Left ventricle myocardium inferior (tissue), 1 donor: Measurements from ENCODE around the gene OXTR. TPM values are rescaled to one million over a fixed set of nuclear protein-coding genes. Genes with fewer than 3 reads are reported as not detected.

Experiments used
- DNase-seq: peaks from one replicate; pipeline ENCODE4 v3.0.0-alpha.2; 2020
- H3K27ac ChIP-seq: fragments of 200-600 bp; replicated peaks from 2 replicates; pipeline ENCODE4 v1.8.0; 2021
- H3K27me3 ChIP-seq: fragments of 200-600 bp; 2 replicates; pipeline ENCODE4 v1.8.0; 2021; ENCODE audit warnings: low read depth
- H3K36me3 ChIP-seq: fragments of 200-600 bp; 2 replicates; pipeline ENCODE4 v1.8.0; 2021
- H3K4me1 ChIP-seq: fragments of 200-600 bp; 2 replicates; pipeline ENCODE4 v1.8.0; 2021
- H3K4me3 ChIP-seq: fragments of 200-600 bp; 2 replicates; pipeline ENCODE4 v1.8.0; 2021; ENCODE audit warnings: mild to moderate bottlenecking, moderate library complexity
- H3K9me3 ChIP-seq: fragments of 200-600 bp; replicated peaks from 2 replicates; pipeline ENCODE4 v1.8.0; 2021
- intact Hi-C: fragments of 100-400 bp; cut with micrococcal nuclease; formaldehyde crosslinking; loops from one replicate; pipeline ENCODE4 v1.11.0; 2022
- total RNA-seq: library from RNA; stranded (reverse); fragmentation: NEBNext Ultra II Directional; extraction: Animal tissue kit (Norgen Biotek cat#: 25700); gene quantifications from one replicate; pipeline ENCODE4 v1.2.1, GENCODE V29; 2021
- TF ChIP-seq, protein P1 (sequence below): fragments of 200-600 bp; IDR thresholded peaks from 2 replicates; pipeline ENCODE4 v1.8.0; 2021; ENCODE audit warnings: antibody characterized with exemption, mild to moderate bottlenecking, borderline replicate concordance
- donor health status: DM: no; HTN: yes; CAD: no; lungs with severe emphysema.

Gene OXTR
- total RNA-seq, 1 donor from 2014 or later, result 0.14 TPM

DNA sequence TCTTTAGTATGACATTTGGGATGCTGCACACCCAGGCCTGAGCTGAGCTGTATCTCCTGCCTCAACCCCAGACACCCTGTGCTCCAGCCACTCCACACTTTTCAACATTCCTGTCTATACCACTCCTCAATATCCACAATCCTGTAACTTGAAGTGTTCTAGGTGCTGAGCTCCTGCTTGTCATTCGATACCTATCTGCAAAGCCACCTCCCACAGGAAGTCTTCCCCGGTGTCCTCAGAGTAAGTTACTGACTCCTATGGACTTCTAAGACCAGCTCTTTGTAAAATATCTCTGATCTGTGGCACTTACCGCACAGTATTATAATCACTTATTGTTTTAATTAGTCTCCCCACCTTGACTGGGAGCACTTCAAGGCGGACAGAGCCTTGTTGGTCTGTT lies 37.0 kb downstream of the OXTR start:
- no peaks in the 10 kb centered on the region for H3K36me3 ChIP-seq
- no peak overlapping the region for H3K4me3 ChIP-seq
- H3K9me3 ChIP-seq, result no peaks in the 10 kb centered on the region
- TF ChIP-seq, protein P1, sequence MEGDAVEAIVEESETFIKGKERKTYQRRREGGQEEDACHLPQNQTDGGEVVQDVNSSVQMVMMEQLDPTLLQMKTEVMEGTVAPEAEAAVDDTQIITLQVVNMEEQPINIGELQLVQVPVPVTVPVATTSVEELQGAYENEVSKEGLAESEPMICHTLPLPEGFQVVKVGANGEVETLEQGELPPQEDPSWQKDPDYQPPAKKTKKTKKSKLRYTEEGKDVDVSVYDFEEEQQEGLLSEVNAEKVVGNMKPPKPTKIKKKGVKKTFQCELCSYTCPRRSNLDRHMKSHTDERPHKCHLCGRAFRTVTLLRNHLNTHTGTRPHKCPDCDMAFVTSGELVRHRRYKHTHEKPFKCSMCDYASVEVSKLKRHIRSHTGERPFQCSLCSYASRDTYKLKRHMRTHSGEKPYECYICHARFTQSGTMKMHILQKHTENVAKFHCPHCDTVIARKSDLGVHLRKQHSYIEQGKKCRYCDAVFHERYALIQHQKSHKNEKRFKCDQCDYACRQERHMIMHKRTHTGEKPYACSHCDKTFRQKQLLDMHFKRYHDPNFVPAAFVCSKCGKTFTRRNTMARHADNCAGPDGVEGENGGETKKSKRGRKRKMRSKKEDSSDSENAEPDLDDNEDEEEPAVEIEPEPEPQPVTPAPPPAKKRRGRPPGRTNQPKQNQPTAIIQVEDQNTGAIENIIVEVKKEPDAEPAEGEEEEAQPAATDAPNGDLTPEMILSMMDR, result no peak
- no peaks in the 10 kb centered on the region for H3K27me3 ChIP-seq
- H3K27ac ChIP-seq, result no peak overlapping the region
- intact Hi-C loops, result no loop called here
- H3K4me1 ChIP-seq, result peaks cover 25% of the 10 kb centered on the region
- no peak for DNase-seq

GRCh38 chr3:8730656-8731055 lies 38.8 kb downstream of the OXTR start:
- no peak overlapping the region for H3K27ac ChIP-seq
- no peaks in the 10 kb centered on the region for H3K27me3 ChIP-seq
- peaks cover 18% of the 10 kb centered on the region for H3K4me1 ChIP-seq
- DNase-seq, result no peak
- no peaks in the 10 kb centered on the region for H3K36me3 ChIP-seq
- intact Hi-C loops, result no loop called here
- TF ChIP-seq, protein P1, result no peak
- no peak overlapping the region for H3K4me3 ChIP-seq
- no peaks in the 10 kb centered on the region for H3K9me3 ChIP-seq

- Histone ChIP-seq H3K4me3 (no peak overlapping the region), H3K36me3 (no peaks in the 10 kb centered on the region), H3K4me1 (peaks cover 8% of the 10 kb centered on the region), H3K27me3 (no peaks in the 10 kb centered on the region), H3K9me3 (no peaks in the 10 kb centered on the region), H3K27ac (no peak overlapping the region)
- TF ChIP-seq, protein P1, result no peak
- intact Hi-C loops, result no loop called here
- DNase-seq, result no peak
These were observed 39.9 kb downstream of the OXTR start for GRCh38 chr3:8729479-8729878.

DNA sequence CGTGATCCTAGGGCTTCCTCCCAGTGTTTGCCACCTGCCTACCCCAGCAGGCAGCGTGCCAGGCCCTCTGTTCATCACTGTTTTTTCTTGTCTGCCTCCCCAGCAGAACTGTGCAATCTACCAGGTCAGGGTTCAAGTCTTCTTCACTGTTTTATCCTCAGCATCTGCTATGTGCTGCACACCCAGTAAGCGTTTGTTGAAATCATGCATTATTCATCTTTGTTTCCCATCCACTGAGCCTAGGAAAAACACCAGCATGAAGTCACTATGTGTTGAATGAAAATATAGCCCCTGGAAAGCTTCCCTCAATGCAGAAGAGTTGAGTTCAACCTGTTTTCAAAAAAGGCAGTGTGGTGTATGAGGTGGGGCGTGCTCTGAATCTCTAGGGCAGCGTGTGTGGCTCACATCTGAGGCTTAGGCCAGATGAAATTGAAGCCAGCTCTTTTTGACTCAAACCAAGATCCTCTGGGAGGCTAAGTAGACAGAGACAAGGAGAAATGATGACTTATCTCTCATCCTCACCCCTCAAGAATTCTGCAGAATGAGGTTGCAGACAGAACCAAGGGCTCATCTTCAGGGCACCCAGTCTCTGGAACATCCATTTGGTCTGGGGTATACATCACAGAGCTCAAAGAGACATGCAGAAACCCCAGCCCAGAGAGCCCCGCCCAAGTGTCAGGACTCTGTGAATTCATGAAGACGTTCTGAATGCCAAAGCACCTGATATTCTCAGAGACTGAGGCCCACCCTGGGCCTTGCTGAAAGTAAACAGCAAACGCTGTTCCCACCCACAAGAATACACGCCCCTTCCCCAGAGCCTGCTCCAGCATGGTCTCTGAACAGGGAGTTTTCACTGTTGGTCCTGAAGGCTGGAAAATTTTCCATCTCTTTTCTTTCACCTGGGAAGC lies 41.6 kb downstream of the OXTR start:
- TF ChIP-seq, protein P1, result no peak
- intact Hi-C loops, result no loop called here
- no peaks in the 10 kb centered on the region for H3K9me3 ChIP-seq
- H3K4me3 ChIP-seq, result no peak overlapping the region
- DNase-seq, result no peak
- H3K27me3 ChIP-seq, result no peaks in the 10 kb centered on the region
- no peak overlapping the region for H3K27ac ChIP-seq
- H3K4me1 ChIP-seq, result peaks cover 1% of the 10 kb centered on the region
- H3K36me3 ChIP-seq, result no peaks in the 10 kb centered on the region

GRCh38 chr3:8724108-8724752 lies 45.2 kb downstream of the OXTR start:
- H3K36me3 ChIP-seq, result no peaks in the 10 kb centered on the region
- intact Hi-C loops, result no loop called here
- H3K4me3 ChIP-seq, result no peak overlapping the region
- H3K4me1 ChIP-seq, result no peaks in the 10 kb centered on the region
- no peak for DNase-seq
- no peak overlapping the region for H3K27ac ChIP-seq
- TF ChIP-seq, protein P1, result no peak
- no peaks in the 10 kb centered on the region for H3K9me3 ChIP-seq
- H3K27me3 ChIP-seq, result no peaks in the 10 kb centered on the region
